Glutamatergic neuron (in vitro differentiated cells): ENCODE data around the gene GAR1. TPM values are rescaled to one million over a fixed set of nuclear protein-coding genes. Genes with fewer than 3 reads are reported as not detected.
"Not testable (repeated sequence)": the region's sequence is repeated elsewhere in the genome, so short reads cannot be mapped to it uniquely, and the experiment has no call there.

Source experiments
- DNase-seq: peaks from one replicate; pipeline ENCODE4 v3.0.0; 2022
- H3K27ac Mint-ChIP-seq: one replicate; pipeline ENCODE4 v1.8.0; 2020; ENCODE audit warnings: mild to moderate bottlenecking, mixed read lengths, inconsistent platforms; ENCODE audit not compliant: unreplicated experiment
- H3K27me3 Mint-ChIP-seq: one replicate; pipeline ENCODE4 v1.8.0; 2020; ENCODE audit warnings: mild to moderate bottlenecking, moderate library complexity, mixed read lengths, inconsistent platforms; ENCODE audit not compliant: unreplicated experiment
- H3K36me3 Mint-ChIP-seq: one replicate; pipeline ENCODE4 v1.8.0; 2020; ENCODE audit warnings: mild to moderate bottlenecking, mixed read lengths, inconsistent platforms; ENCODE audit not compliant: unreplicated experiment
- H3K4me1 Mint-ChIP-seq: one replicate; pipeline ENCODE4 v1.8.0; 2020; ENCODE audit warnings: mild to moderate bottlenecking, low read depth, mixed read lengths, inconsistent platforms; ENCODE audit not compliant: unreplicated experiment
- H3K4me3 Mint-ChIP-seq: one replicate; pipeline ENCODE4 v1.8.0; 2020; ENCODE audit warnings: mild to moderate bottlenecking, mixed read lengths, inconsistent platforms; ENCODE audit not compliant: unreplicated experiment
- H3K9me3 Mint-ChIP-seq: one replicate; pipeline ENCODE4 v1.8.0; 2020; ENCODE audit warnings: mild to moderate bottlenecking, moderate library complexity, mixed read lengths, inconsistent platforms; ENCODE audit not compliant: unreplicated experiment
- long read RNA-seq: library from polyadenylated mRNA; unstranded; transcript quantifications from one replicate; pipeline ENCODE4 v2.0.0, GENCODE V29; 2020; ENCODE audit not compliant: unreplicated experiment
- total RNA-seq: library from RNA; stranded (reverse); fragmentation: NEBNext Ultra II Directional; extraction: Animal tissue kit (Norgen Biotek cat#: 25700); gene quantifications from one replicate; pipeline ENCODE4 v1.2.1, GENCODE V29; 2021; ENCODE audit not compliant: unreplicated experiment
- TF ChIP-seq, protein P1 (sequence below): fragments of 200-600 bp; sonication (generic); IDR thresholded peaks from one replicate; pipeline ENCODE4 v1.5.0; 2021; ENCODE audit not compliant: partially characterized antibody, unreplicated experiment

The GAR1 gene
- total RNA-seq = 9.1 TPM
- long read RNA-seq, partial matches to known transcripts = 0 of 1 reads
- long read RNA-seq, other reads (novel, unspliced or antisense) = 1 of 1 reads

DNA sequence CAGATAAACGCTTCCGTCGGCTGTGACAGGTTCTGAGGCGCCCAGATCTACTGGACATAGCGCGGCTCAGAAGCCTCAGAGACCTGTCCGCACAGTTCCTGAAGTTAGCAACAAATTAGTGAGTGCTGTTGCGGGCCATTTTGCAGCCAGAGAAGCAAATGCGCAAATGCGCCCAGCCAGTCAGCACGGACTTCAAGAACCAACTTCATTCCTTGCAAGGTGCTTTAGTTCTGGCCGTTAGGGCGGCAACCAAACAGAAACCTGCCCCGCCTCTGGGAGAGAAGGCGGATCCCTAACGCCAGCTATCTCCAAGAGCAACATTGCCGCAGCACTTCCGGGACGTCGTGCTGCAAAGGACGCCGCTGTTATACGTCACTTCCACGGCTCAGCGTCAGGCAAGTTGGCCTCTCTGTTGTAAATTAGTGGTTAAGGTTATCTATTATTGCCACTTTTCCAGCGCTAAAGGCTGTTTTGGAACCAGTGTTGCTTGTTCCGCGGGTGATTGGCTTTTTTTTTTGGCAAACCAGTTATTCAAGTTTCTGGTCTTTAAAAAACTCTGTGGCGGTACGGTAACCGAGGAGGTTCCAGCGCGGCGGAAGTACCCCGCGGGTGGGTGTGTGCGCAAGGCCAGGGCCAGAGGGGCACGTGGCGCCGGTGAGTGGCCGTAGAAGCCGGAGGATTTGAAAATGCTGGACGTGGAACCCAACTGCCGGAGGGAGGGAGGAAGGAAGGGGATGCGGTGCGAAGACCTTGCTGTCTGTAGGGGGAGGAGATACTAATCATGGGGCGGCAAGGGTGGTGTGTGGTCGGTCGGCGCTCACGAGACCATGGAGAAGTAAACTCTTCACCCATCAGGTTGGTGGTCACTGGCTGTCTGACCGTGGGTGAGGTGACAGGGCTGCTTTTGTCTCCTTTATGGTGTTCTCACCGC is at the start of gene GAR1:
TSS of gene GAR1 (plus strand) at position 612 of the 931 bp plus-strand sequence. CDS start 403 bp downstream, outside the sequence.
- peaks cover 6% of the 10 kb centered on the region for H3K4me1 Mint-ChIP-seq
- peaks cover 7% of the 10 kb centered on the region for H3K27me3 Mint-ChIP-seq
- H3K27ac Mint-ChIP-seq = peak within 1 kb of the TSS; percentile 74
- peak; percentile 82 for DNase-seq
- TF ChIP-seq, protein P1, sequence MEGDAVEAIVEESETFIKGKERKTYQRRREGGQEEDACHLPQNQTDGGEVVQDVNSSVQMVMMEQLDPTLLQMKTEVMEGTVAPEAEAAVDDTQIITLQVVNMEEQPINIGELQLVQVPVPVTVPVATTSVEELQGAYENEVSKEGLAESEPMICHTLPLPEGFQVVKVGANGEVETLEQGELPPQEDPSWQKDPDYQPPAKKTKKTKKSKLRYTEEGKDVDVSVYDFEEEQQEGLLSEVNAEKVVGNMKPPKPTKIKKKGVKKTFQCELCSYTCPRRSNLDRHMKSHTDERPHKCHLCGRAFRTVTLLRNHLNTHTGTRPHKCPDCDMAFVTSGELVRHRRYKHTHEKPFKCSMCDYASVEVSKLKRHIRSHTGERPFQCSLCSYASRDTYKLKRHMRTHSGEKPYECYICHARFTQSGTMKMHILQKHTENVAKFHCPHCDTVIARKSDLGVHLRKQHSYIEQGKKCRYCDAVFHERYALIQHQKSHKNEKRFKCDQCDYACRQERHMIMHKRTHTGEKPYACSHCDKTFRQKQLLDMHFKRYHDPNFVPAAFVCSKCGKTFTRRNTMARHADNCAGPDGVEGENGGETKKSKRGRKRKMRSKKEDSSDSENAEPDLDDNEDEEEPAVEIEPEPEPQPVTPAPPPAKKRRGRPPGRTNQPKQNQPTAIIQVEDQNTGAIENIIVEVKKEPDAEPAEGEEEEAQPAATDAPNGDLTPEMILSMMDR = no peak
- peaks cover 6% of the 10 kb centered on the region for H3K9me3 Mint-ChIP-seq
- H3K4me3 Mint-ChIP-seq = peak within 1 kb of the TSS; percentile 99
- H3K36me3 Mint-ChIP-seq = no peaks in the 10 kb centered on the region

DNA sequence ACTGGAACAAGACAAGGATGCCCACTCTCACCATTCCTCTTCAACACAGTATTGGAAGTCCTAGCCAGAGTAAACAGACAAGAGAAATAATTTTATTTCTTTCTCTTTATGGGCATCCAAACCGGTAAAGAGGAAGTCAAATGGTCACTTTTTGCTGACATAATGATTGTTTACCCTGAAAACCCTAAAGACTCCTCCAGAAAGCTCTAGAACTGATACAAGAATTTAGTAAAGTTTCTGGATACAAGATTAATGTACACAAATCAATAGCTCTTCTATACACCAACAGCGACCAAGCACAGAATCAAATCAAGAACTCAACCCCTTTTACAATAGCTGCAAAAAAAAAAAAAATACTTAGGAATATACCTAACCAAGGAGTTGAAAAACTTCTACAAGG is 33.5 kb upstream of the GAR1 start:
- DNase-seq, H3K9me3 Mint-ChIP-seq, H3K27me3 Mint-ChIP-seq, H3K27ac Mint-ChIP-seq, H3K4me1 Mint-ChIP-seq, H3K36me3 Mint-ChIP-seq, H3K4me3 Mint-ChIP-seq: not testable (repeated sequence)

DNA sequence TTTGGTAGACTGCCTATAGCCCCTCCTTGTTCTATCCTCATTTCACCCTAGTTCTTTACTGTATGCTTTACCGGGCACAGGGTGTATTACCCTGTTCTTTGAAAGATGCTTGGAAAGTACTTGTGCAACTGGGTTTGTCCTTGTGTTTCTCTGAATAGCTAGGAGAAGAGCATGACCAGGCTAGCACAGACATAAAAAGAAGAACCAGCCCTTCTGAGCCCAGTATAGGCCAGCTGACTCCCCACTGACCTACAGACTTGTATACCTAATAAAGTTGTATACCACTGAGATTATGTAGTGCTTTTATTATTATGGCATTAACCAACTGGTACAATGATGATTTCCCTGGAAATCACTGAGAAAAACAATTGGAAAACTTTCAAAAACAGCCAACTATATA is 28.7 kb upstream of the GAR1 start:
- TF ChIP-seq, protein P1 = no peak
- no peak for DNase-seq
- Mint-ChIP-seq H3K27ac (no peak overlapping the region), H3K36me3 (no peaks in the 10 kb centered on the region), H3K27me3 (no peaks in the 10 kb centered on the region), H3K9me3 (peaks cover 1% of the 10 kb centered on the region), H3K4me1 (no peaks in the 10 kb centered on the region), H3K4me3 (no peak overlapping the region)

DNA sequence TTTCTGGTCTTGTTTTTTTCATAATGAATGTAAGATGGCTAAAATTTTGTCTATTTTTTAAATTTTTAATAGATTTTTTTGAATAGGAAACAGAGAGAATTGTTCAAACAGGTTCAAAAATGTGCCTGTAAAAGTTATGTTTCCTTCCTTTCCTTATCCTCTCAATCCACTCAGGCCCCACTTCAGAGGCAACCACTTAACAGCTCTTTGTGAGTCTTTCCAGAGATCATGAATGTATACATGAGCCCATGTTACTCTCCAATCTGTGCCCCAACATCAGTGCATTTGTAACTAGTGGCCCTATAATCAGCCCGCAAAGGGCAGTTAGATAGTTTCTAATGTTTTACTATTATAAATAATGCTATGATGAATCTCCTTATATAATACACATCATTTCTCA is 27.8 kb upstream of the GAR1 start:
- Mint-ChIP-seq H3K4me1 (no peaks in the 10 kb centered on the region), H3K4me3 (no peak overlapping the region), H3K36me3 (no peaks in the 10 kb centered on the region), H3K27me3 (no peaks in the 10 kb centered on the region), H3K9me3 (peaks cover 1% of the 10 kb centered on the region), H3K27ac (no peak overlapping the region)
- TF ChIP-seq, protein P1 = no peak
- no peak for DNase-seq

DNA sequence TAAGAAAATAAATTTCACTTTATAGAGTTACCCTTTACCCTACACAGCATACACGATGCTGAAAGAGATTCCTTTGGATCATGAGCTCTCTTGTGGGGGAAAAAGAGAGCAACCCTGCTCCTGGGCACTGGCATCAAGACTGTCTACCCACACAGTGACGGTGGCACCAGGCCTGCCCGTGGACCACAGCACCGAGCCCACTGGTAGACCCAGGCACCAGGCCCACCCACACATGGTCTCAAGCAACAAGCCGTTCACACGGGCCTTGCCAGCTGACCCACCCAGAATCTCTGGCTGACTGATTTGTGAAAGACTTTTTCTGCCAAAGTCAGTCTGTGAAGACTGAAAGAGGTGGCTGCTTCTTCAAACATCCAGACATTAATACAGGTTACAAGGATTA is 20.5 kb upstream of the GAR1 start:
- peaks cover 7% of the 10 kb centered on the region for H3K9me3 Mint-ChIP-seq
- no peaks in the 10 kb centered on the region for H3K27me3 Mint-ChIP-seq
- TF ChIP-seq, protein P1 = no peak
- H3K4me3 Mint-ChIP-seq = no peak overlapping the region
- H3K4me1 Mint-ChIP-seq = no peaks in the 10 kb centered on the region
- no peak for DNase-seq
- H3K27ac Mint-ChIP-seq = no peak overlapping the region
- H3K36me3 Mint-ChIP-seq = peaks cover 5% of the 10 kb centered on the region
